Prostate gland (tissue), 2 donors: Measurements from ENCODE around the gene TMEM165.

ENCODE experiments used
- CTCF ChIP-seq, 4 experiments: fragments of 200-600 bp in 2 of 4; fragments of 450-650 bp in 2 of 4; sonication (generic) in 2 of 4; IDR thresholded peaks; 1 replicate in 3 of 4; 2 replicates in 1 of 4; pipeline ENCODE4 v1.5.1; 2016 to 2019; ENCODE audit warnings: antibody characterized with exemption in 4 of 4, mild to moderate bottlenecking in 2 of 4, moderate library complexity in 2 of 4
- POLR2AphosphoS5 ChIP-seq: sonication (generic); formaldehyde crosslinking; IDR thresholded peaks from one replicate; pipeline ENCODE4 v1.6.1; 2017; ENCODE audit warnings: antibody characterized with exemption

GRCh38 chr4:55351824-55352223 lies 43.9 kb upstream of the TMEM165 start:
- TF ChIP-seq POLR2AphosphoS5 (no peak), CTCF (IDR thresholded peaks at IDR 0.05) (no peak)
